Cerebellar cortex (tissue), 1 donor: Measurements from ENCODE around the gene PROSER2.

Source experiments
- DNase-seq: peaks from one replicate; pipeline ENCODE4 v3.0.0-alpha.2; 2015; ENCODE audit warnings: low spot score

The PROSER2 gene

GRCh38 chr10:11869219-11869618, 46.1 kb downstream of the PROSER2 start:
- DNase-seq = no peak

GRCh38 chr10:11869743-11870460, 46.7 kb downstream of the PROSER2 start:
- no peak for DNase-seq

GRCh38 chr10:11870461-11870780, 47.3 kb downstream of the PROSER2 start:
- DNase-seq = no peak

- no peak for DNase-seq
Measured at GRCh38 chr10:11870900-11871400, 47.8 kb downstream of the PROSER2 start.

- DNase-seq = no peak
Measured at GRCh38 chr10:11871466-11871865, 48.3 kb downstream of the PROSER2 start.

GRCh38 chr10:11874568-11875493, 51.7 kb downstream of the PROSER2 start:
- DNase-seq = no peak

GRCh38 chr10:11875494-11876281, 52.5 kb downstream of the PROSER2 start:
- peak; percentile 90 for DNase-seq

GRCh38 chr10:11876324-11876723, 53.2 kb downstream of the PROSER2 start:
- no peak for DNase-seq

GRCh38 chr10:11876805-11877590, 53.8 kb downstream of the PROSER2 start:
- DNase-seq = no peak

GRCh38 chr10:11877591-11877905, 54.4 kb downstream of the PROSER2 start:
- DNase-seq = no peak

GRCh38 chr10:11878776-11879175, 55.6 kb downstream of the PROSER2 start:
- DNase-seq = no peak

- DNase-seq = no peak
Measured at GRCh38 chr10:11879387-11880094, 56.4 kb downstream of the PROSER2 start.

GRCh38 chr10:11880151-11881029, 57.2 kb downstream of the PROSER2 start:
- DNase-seq = no peak

- DNase-seq = no peak
Measured at GRCh38 chr10:11881030-11881476, 57.9 kb downstream of the PROSER2 start.

GRCh38 chr10:11881477-11882417, 58.6 kb downstream of the PROSER2 start:
- no peak for DNase-seq

- no peak for DNase-seq
Measured at GRCh38 chr10:11882646-11883375, 59.7 kb downstream of the PROSER2 start.

- no peak for DNase-seq
Measured at GRCh38 chr10:11884706-11885423, 61.7 kb downstream of the PROSER2 start.
